ENCODE data around the gene TOE1.
"Not testable (repeated sequence)": the region's sequence is repeated elsewhere in the genome, so short reads cannot be mapped to it uniquely, and the experiment has no call there.

The TOE1 gene

DNA sequence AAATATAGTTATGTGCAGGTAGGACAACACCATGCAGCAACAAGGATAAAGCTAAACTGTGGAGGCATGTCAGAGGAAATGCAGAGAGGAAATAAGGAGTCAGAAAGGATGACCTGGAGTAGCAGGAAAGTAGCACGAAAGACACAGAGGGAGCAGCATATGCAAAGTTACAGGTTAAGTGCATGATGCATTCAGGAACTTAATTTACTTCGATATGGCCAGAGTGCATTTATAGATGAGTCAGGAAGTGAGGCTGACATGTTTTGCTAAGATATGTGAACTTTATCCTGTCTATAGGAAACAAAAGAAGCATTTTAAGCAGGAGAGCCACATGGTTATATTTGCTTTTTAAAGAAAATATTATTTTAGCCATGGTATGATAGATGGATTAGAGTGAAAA lies 15.7 kb downstream of the TOE1 start:
- DNase-seq: no peak

DNA sequence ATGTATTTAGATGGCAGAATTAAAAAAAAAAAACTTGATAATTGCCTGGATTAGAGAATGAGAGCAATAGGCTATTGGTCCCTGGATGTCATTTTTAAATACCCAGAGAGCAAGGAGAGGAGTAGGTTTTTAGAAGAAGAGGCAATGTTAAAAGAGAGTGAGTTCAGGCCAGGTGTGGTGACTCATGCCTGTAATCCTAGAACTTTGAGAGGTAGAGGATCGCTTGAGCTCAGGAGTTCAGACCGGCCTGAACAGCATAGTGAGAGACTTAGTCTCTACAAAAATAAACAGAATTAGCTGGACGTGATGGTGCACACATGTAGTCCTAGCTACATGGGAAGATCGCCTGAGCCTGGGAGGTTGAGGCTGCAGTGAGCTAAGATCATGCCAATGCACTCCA lies 16.2 kb downstream of the TOE1 start:
- DNase-seq: no peak

- DNase-seq: peak in 3 of 4 experiments; percentile 11 to 26 (median 18)
Observed at GRCh38 chr1:45359882-45360513, 20.0 kb downstream of the TOE1 start.

DNA sequence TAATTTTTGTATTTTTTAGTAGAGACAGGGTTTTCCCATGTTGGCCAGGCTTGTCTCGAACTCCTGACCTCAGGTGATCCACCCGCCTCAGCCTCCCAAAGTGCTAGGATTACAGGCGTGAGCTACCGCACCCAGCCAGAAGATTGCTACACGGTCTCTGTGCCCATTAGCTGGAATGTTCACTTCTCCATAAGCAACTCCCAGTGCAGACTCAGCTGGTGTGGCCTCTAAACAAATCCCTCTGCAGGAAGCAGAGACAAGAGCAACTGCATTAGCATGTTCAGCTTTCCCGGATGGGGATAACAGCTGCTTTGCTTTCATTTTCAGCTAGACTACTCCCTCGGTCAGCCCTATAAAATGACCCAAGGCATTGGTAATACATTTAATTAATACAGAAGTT lies 21.0 kb downstream of the TOE1 start:
- DNase-seq: not testable (repeated sequence)

DNA sequence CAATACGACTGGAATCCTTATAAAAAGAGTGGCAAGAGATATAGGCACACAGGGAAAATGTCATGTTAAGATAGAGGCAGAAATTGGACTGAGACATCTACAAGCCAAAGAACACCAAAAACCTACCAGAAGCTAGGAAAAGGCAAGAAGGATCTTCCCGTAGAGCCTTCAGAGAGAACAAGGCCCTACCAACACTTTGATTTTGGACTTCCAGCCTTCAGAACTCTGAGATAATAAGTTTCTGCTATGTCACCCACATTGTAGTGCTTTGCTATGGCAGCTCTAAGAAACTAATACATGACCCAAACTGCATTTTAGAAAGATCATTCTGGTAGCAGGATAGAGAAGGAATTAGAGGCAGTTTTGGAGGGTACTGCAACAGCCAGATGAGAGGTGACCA lies 24.3 kb downstream of the TOE1 start:
- no peak for DNase-seq

GRCh38 chr1:45365051-45365450 lies 25.1 kb downstream of the TOE1 start:
- DNase-seq: no peak

GRCh38 chr1:45370575-45370974 lies 30.6 kb downstream of the TOE1 start:
- no peak for DNase-seq

- no peak for DNase-seq
Observed at GRCh38 chr1:45373573-45373972, 33.6 kb downstream of the TOE1 start.

DNA sequence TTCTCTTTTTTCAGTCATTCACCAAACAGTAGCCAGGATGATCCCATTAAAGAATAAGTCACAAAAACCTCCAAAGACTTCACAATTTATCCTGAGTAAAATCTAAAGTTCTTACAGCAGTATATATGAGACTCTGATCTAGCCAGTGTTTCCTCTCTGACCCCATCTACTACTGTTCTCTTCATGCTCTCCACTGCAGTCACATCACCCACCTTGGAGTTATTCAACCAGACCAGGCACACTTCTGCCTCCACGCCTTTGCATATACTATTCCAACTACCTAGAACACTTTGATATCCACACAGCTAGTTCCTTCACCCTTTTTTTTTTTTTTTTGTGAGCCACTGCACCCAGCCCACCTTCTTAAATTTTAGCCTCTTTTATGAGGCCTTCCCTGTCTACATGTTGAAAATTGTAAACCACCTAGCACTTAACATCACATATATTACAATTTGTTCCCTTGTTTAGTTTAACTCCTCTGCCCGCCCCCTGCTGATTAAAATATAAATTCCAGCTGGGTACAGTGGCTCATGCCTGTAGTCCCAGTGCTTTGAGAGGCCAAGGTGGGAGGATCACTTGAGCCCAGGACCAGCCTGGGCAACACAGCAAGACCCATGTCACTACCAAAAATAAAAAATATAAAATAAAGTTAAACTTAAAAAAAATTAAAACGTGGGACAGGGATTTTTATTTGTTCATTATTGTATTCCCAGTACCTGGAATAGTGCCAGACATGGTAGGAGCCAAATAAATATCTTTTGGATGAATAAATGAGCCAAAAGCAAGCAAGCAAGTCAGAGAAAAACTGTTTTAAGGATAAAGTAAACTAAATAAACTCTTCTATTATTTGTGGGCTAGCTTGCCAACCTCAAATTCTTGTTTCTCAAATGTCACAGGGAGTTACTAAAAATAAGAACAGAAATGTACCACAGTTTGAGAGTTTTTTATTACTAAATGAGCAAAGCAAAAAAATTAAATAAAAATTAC lies 35.4 kb downstream of the TOE1 start:
- no peak for DNase-seq

GRCh38 chr1:45378184-45378583 lies 38.2 kb downstream of the TOE1 start:
- DNase-seq: no peak

DNA sequence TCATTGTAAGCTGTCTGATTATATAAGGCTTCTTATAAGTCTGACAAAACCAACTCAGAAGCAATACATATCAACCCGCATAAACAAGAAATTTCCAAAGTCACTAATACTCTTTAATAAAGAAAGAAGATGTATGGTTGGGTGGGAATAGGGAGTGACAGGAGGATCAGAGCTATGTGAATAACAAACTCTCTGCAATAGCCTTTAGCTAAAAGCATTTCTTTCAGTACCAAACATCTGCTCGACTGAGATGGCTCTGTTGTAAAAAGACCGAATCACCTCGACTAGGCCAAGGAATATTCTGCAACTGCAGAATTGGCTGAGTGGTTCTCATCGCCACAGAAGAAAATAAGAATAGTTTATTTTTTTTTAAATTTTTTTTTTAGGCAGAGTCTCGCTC lies 39.6 kb downstream of the TOE1 start:
- DNase-seq: no peak

- DNase-seq: no peak
Observed at GRCh38 chr1:45380125-45380524, 40.2 kb downstream of the TOE1 start.

DNA sequence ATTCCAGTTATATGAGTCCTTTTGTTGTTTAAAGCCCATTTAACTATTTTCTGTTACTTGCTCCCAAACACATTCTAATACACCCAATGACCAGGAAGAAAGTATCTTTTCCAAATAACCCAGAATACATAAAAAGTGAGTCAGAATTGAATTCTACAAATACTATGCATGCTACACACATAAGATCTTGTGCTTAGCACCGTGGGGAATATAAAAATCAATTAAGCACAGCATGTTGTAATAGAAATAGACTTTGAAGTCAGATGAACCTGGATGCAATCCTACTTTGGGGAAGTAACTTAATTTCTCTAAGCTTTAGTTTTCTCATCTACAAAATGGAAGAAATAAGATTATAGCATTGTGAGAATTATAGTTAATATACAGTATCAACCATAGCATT lies 40.8 kb downstream of the TOE1 start:
- DNase-seq: no peak

DNA sequence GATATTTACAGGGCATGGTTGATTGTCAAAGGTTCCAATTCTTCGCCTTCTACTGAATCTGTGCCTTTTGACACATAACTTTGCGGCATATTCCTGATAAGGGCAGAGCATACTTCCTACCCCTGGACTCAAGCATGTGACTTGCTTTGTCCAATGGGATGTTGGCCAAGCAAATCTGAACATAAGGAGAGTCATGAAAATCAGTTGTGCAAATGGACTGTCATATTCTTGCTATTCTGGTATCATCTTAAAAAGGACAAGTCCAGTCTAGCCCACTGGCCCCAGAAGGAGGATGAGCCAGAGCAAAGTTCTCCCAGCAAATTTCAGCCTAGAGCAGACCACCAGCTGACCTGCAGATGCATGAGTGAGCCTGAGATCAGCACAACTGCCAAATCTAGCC lies 41.3 kb downstream of the TOE1 start:
- no peak for DNase-seq

- DNase-seq: no peak
Observed at GRCh38 chr1:45383191-45383590, 43.2 kb downstream of the TOE1 start.

- not testable (repeated sequence) for DNase-seq
Observed at GRCh38 chr1:45384213-45384612, 44.2 kb downstream of the TOE1 start.

DNA sequence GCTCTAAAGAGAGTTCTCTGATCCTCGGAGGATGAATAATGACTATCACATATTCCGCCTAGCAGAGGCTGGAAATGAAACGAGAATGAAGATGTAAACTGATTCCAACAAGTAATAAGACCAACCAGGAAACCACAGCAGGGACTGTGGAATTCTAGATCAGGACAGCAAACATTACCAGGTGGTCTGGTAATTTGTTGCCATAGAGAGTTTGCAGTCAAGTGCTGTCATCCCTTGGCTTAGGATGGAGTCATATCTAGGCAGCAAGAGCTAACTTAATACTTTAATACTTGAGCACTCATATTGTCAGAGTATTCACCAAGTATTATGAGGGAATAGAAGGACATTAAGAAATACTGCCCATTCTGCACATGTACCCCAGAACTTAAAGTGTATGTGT lies 45.3 kb downstream of the TOE1 start:
- no peak for DNase-seq

DNA sequence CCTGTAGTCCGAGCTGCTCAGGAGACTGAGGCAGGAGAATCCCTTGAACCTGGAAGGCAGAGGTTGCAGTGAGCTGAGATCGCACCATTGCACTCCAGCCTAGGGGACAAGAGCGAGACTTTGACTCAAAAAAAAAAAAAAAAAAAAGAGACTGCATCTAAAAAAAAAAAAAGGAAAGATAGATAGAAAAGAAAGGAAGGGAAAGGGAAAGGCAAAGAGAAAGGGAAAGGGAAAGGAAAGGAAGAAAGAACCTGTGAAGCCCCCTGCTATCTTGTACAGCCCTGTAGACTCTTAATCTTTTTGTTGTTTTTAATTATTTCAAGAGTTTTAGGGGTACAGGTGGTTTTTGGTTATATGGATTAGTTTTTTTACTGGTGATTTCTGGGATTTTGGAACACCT lies 46.2 kb downstream of the TOE1 start:
- DNase-seq: no peak
